Measurements from ENCODE around the gene SP8. TPM values are rescaled to one million over a fixed set of nuclear protein-coding genes. Genes with fewer than 3 reads are reported as not detected.

The SP8 gene
- total and polyA plus RNA-seq, 9 of the 15 experiments (the other 6 are each of a cell fraction or from before 2014, with no cell fraction given), result 0.04 to 1.2 (median 0.19) TPM

- TF ChIP-seq ZFP91 (CRISPR knock-in tag; IDR thresholded peaks at IDR 0.05) (no peak), ZEB2 (IDR thresholded peaks at IDR 0.05) (no peak)
Measured at GRCh38 chr7:20777377-20778062, 9.2 kb downstream of the SP8 start (continued).

GRCh38 chr7:20776942-20777341 lies 9.7 kb downstream of the SP8 start:
- no peak overlapping the region for H2AFZ ChIP-seq (ENCODE audit: low read depth, low read length)
- DNase-seq (ENCODE audit: extremely low read depth in 1 of 4, low spot score in 3 of 4), result no peak
- intact Hi-C loops (cut with micrococcal nuclease) (loop anchor here (5.0 to 10.0 kb wide), 2 partner anchors 728 to 990 kb away; no protein-coding TSS in a partner anchor), in situ Hi-C loops (cut with MboI) (loop anchor here (10.0 kb wide), 1 partner anchor 478 kb away; no protein-coding TSS in a partner anchor)
- H3K4me1 ChIP-seq (replicated peaks in 1 of 2; ENCODE audit: control insufficient read depth in 2 of 2, insufficient read depth in 2 of 2, low read length in 2 of 2), result peaks cover 0 to 12% of the 10 kb centered on the region in 2 experiments; a peak in 1 of 5 replicates
- no peaks in the 10 kb centered on the region for H4K20me1 ChIP-seq (replicated peaks; ENCODE audit: control insufficient read depth, insufficient read depth, low read length)
- BruUV-seq (replicated peaks), result no TSS peak
- no peaks in the 10 kb centered on the region for H3K9me1 ChIP-seq (ENCODE audit: control insufficient read depth, insufficient read depth, low read length)
- FAIRE-seq, result no peak
- H3K79me2 ChIP-seq (ENCODE audit: control insufficient read depth, insufficient read depth, low read length), result no peaks in the 10 kb centered on the region
- POLR2A ChIA-PET, result interaction anchor here (0.6 kb wide), 1 partner anchor 446 kb away, joined by 6 read pairs; no protein-coding TSS in a partner anchor
- 6% methylated on average over 9 of the region's 10 CpGs for WGBS (ENCODE audit: insufficient coverage, low coverage, missing lambda C conversion rate)
- H3K36me3 ChIP-seq (ENCODE audit: control insufficient read depth, insufficient read depth, low read length), result no peaks in the 10 kb centered on the region
- H3K9ac ChIP-seq (ENCODE audit: insufficient read depth in 1 of 2, low read depth in 2 of 2, low read length in 2 of 2), result no peak overlapping the region
- no peak overlapping the region for H3K27ac ChIP-seq (ENCODE audit: extremely low read depth, low read depth, low read length)
- H3K9me3 ChIP-seq (replicated peaks; ENCODE audit: control insufficient read depth, insufficient read depth, low read depth, low read length), result no peaks in the 10 kb centered on the region
- TF ChIP-seq ZNF354B (CRISPR knock-in tag; IDR thresholded peaks at IDR 0.05) (no peak), PTRF (tag; IDR thresholded peaks at IDR 0.05) (no peak), ZNF655 (CRISPR knock-in tag; IDR thresholded peaks at IDR 0.05) (no peak), ZNF280A (IDR thresholded peaks at IDR 0.05; ENCODE audit: low read depth, partially characterized antibody) (no peak), FOXM1 (IDR thresholded peaks at IDR 0.05; ENCODE audit: low read depth) (no peak), FOXM1 (CRISPR knock-in tag; IDR thresholded peaks at IDR 0.05; ENCODE audit: low read depth) (no peak), ARID1B (IDR thresholded peaks at IDR 0.05) (no peak), ZNF253 (CRISPR knock-in tag; conservative IDR thresholded peaks at IDR 0.05) (no peak), NFIX (CRISPR knock-in tag; IDR thresholded peaks at IDR 0.05; ENCODE audit: low read depth) (no peak), ZBTB34 (CRISPR knock-in tag; IDR thresholded peaks at IDR 0.05) (no peak), ZNF277 (CRISPR knock-in tag; IDR thresholded peaks at IDR 0.05; ENCODE audit: borderline replicate concordance) (no peak)
- no peak for ATAC-seq
- H3K4me2 ChIP-seq (ENCODE audit: insufficient read depth, low read length), result no peak overlapping the region
- H3K27me3 ChIP-seq (ENCODE audit: control insufficient read depth in 2 of 2, insufficient read depth in 2 of 2, low read length in 2 of 2), result peaks cover 21 to 29% of the 10 kb centered on the region in 2 experiments
- H3K4me3 ChIP-seq, result no peak overlapping the region
- CTCF ChIA-PET (ENCODE audit: low intra/inter-chr PET ratio), result no interaction called here
